ENCODE data around the gene RPGRIP1.

GRCh38 chr14:21248739-21249411, 31.0 kb upstream of the RPGRIP1 start:
- TF ChIP-seq CTCF (conservative IDR thresholded peaks at IDR 0.05; ENCODE audit: low read length) (no peak), EZH2phosphoT487 (IDR thresholded peaks at IDR 0.05; ENCODE audit: borderline replicate concordance) (no peak)

All from Loucy (cell line).